ENCODE data around the gene FGF18. TPM values are rescaled to one million over a fixed set of nuclear protein-coding genes. Genes with fewer than 3 reads are reported as not detected.

The FGF18 gene
- total and polyA plus RNA-seq, 10 of the 15 experiments (the other 5 are each of a cell fraction or from before 2014, with no cell fraction given) = 0.03 to 0.10 (median 0.06) TPM; not detected in 5

DNA sequence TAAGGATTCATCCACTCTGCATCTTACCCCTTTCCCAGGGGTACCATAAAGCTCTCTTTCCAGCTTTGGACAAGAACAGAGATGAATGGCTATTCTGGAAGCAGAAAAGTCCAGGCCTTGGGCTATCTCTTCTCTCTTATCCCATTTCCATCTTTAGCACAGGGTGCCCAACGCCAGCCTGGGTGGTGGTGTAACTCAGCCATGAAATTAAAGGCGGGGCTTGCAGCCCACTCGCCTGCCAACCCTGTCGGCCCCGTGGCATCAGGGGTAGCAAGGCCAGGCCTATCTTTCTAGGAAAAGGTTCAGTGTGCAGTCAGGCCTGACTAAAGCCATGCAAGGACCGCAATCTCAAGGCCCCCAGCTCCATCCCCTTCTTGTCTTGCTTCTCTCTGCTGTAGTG is 78.7 kb downstream of the FGF18 start:
- ChIA-PET CTCF (no interaction called here), POLR2A (no interaction called here)
- no TSS peak for BruUV-seq (replicated peaks)
- TF ChIP-seq, protein P1, sequence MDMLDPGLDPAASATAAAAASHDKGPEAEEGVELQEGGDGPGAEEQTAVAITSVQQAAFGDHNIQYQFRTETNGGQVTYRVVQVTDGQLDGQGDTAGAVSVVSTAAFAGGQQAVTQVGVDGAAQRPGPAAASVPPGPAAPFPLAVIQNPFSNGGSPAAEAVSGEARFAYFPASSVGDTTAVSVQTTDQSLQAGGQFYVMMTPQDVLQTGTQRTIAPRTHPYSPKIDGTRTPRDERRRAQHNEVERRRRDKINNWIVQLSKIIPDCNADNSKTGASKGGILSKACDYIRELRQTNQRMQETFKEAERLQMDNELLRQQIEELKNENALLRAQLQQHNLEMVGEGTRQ (IDR thresholded peaks at IDR 0.05; ENCODE audit: borderline replicate concordance, low read depth, low read length) = no peak
- TF ChIP-seq, protein P2, sequence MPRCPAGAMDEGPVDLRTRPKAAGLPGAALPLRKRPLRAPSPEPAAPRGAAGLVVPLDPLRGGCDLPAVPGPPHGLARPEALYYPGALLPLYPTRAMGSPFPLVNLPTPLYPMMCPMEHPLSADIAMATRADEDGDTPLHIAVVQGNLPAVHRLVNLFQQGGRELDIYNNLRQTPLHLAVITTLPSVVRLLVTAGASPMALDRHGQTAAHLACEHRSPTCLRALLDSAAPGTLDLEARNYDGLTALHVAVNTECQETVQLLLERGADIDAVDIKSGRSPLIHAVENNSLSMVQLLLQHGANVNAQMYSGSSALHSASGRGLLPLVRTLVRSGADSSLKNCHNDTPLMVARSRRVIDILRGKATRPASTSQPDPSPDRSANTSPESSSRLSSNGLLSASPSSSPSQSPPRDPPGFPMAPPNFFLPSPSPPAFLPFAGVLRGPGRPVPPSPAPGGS (IDR thresholded peaks at IDR 0.05; ENCODE audit: borderline replicate concordance, insufficient read depth, low read depth, low read length, poor library complexity, severe bottlenecking) = no peak
- TF ChIP-seq PAX5 (IDR thresholded peaks at IDR 0.05; ENCODE audit: borderline replicate concordance, low read depth, low read length) (no peak), KLF5 (IDR thresholded peaks at IDR 0.05; ENCODE audit: partially characterized antibody) (no peak), ESRRA (IDR thresholded peaks at IDR 0.05; ENCODE audit: low read length) (no peak), RBBP5 (conservative IDR thresholded peaks at IDR 0.05) (no peak), HDAC2 (IDR thresholded peaks at IDR 0.05) (no peak), TCF7 (IDR thresholded peaks at IDR 0.05; ENCODE audit: borderline replicate concordance) (no peak), MYC (IDR thresholded peaks at IDR 0.05; ENCODE audit: insufficient read depth, insufficient read length, insufficient replicate concordance, low read length, severe bottlenecking) (no peak), SUZ12 (IDR thresholded peaks at IDR 0.05; ENCODE audit: unreplicated experiment) (no peak), IKZF2 (IDR thresholded peaks at IDR 0.05) (no peak), SMAD1 (IDR thresholded peaks at IDR 0.05; ENCODE audit: low read depth, partially characterized antibody) (no peak), IRF4 (IDR thresholded peaks at IDR 0.05; ENCODE audit: low read depth, low read length) (no peak)
- TF ChIP-seq, protein P3, sequence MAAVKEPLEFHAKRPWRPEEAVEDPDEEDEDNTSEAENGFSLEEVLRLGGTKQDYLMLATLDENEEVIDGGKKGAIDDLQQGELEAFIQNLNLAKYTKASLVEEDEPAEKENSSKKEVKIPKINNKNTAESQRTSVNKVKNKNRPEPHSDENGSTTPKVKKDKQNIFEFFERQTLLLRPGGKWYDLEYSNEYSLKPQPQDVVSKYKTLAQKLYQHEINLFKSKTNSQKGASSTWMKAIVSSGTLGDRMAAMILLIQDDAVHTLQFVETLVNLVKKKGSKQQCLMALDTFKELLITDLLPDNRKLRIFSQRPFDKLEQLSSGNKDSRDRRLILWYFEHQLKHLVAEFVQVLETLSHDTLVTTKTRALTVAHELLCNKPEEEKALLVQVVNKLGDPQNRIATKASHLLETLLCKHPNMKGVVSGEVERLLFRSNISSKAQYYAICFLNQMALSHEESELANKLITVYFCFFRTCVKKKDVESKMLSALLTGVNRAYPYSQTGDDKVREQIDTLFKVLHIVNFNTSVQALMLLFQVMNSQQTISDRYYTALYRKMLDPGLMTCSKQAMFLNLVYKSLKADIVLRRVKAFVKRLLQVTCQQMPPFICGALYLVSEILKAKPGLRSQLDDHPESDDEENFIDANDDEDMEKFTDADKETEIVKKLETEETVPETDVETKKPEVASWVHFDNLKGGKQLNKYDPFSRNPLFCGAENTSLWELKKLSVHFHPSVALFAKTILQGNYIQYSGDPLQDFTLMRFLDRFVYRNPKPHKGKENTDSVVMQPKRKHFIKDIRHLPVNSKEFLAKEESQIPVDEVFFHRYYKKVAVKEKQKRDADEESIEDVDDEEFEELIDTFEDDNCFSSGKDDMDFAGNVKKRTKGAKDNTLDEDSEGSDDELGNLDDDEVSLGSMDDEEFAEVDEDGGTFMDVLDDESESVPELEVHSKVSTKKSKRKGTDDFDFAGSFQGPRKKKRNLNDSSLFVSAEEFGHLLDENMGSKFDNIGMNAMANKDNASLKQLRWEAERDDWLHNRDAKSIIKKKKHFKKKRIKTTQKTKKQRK (IDR thresholded peaks at IDR 0.05; ENCODE audit: low read depth, low read length) = no peak
- TF ChIP-seq, protein P4, sequence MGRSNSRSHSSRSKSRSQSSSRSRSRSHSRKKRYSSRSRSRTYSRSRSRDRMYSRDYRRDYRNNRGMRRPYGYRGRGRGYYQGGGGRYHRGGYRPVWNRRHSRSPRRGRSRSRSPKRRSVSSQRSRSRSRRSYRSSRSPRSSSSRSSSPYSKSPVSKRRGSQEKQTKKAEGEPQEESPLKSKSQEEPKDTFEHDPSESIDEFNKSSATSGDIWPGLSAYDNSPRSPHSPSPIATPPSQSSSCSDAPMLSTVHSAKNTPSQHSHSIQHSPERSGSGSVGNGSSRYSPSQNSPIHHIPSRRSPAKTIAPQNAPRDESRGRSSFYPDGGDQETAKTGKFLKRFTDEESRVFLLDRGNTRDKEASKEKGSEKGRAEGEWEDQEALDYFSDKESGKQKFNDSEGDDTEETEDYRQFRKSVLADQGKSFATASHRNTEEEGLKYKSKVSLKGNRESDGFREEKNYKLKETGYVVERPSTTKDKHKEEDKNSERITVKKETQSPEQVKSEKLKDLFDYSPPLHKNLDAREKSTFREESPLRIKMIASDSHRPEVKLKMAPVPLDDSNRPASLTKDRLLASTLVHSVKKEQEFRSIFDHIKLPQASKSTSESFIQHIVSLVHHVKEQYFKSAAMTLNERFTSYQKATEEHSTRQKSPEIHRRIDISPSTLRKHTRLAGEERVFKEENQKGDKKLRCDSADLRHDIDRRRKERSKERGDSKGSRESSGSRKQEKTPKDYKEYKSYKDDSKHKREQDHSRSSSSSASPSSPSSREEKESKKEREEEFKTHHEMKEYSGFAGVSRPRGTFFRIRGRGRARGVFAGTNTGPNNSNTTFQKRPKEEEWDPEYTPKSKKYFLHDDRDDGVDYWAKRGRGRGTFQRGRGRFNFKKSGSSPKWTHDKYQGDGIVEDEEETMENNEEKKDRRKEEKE (IDR thresholded peaks at IDR 0.05) = no peak
- TF ChIP-seq, protein P5, sequence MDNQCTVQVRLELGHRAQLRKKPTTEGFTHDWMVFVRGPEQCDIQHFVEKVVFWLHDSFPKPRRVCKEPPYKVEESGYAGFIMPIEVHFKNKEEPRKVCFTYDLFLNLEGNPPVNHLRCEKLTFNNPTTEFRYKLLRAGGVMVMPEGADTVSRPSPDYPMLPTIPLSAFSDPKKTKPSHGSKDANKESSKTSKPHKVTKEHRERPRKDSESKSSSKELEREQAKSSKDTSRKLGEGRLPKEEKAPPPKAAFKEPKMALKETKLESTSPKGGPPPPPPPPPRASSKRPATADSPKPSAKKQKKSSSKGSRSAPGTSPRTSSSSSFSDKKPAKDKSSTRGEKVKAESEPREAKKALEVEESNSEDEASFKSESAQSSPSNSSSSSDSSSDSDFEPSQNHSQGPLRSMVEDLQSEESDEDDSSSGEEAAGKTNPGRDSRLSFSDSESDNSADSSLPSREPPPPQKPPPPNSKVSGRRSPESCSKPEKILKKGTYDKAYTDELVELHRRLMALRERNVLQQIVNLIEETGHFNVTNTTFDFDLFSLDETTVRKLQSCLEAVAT (IDR thresholded peaks at IDR 0.05) = no peak

More for the DNA sequence above, 78.7 kb downstream of the FGF18 start:
- Histone ChIP-seq H3K27me3 (replicated peaks in 1 of 2; ENCODE audit: control insufficient read depth in 2 of 2, insufficient read depth in 2 of 2, low read length in 1 of 2) (no peaks in the 10 kb centered on the region; a peak in 1 of 4 replicates), H3K36me3 (ENCODE audit: control insufficient read depth in 2 of 2, insufficient read depth in 2 of 2, low read length in 1 of 2) (no peaks in the 10 kb centered on the region), H3K4me2 (ENCODE audit: control insufficient read depth, insufficient read depth) (no peak overlapping the region), H3K9me3 (replicated peaks; ENCODE audit: control insufficient read depth, insufficient read depth, low read length) (no peaks in the 10 kb centered on the region), H3K27ac (ENCODE audit: control insufficient read depth, insufficient read depth) (no peak overlapping the region), H3K4me1 (ENCODE audit: control insufficient read depth, insufficient read depth, low read length) (no peaks in the 10 kb centered on the region), H2AFZ (ENCODE audit: control insufficient read depth, low read depth, low read length) (no peak overlapping the region), H3K79me2 (ENCODE audit: control insufficient read depth, insufficient read depth, low read length) (no peaks in the 10 kb centered on the region), H3K4me3 (no peak overlapping the region), H4K20me1 (ENCODE audit: control insufficient read depth, insufficient read depth) (no peaks in the 10 kb centered on the region), H3K9ac (ENCODE audit: control insufficient read depth, insufficient read depth, low read length) (no peak overlapping the region)
- no peak for ATAC-seq
- in situ Hi-C loops (cut with MboI) = no loop called here
- SMC1A ChIA-PET (ENCODE audit: uncharacterized antibody, unreplicated experiment) = no interaction called here
- intact Hi-C loops (cut with micrococcal nuclease; ENCODE audit: unreplicated experiment) = no loop called here
- 6% methylated on average over 6 of the region's 6 CpGs for WGBS (ENCODE audit: insufficient coverage, insufficient replicate concordance, low lambda C conversion rate, missing lambda C conversion rate)
- RAD21 ChIA-PET (ENCODE audit: unreplicated experiment) = no interaction called here
- no peak for DNase-seq (ENCODE audit: low read depth, low spot score)
- FAIRE-seq = no peak
